ENCODE measurements around the gene TMEM131.

The TMEM131 gene

DNA sequence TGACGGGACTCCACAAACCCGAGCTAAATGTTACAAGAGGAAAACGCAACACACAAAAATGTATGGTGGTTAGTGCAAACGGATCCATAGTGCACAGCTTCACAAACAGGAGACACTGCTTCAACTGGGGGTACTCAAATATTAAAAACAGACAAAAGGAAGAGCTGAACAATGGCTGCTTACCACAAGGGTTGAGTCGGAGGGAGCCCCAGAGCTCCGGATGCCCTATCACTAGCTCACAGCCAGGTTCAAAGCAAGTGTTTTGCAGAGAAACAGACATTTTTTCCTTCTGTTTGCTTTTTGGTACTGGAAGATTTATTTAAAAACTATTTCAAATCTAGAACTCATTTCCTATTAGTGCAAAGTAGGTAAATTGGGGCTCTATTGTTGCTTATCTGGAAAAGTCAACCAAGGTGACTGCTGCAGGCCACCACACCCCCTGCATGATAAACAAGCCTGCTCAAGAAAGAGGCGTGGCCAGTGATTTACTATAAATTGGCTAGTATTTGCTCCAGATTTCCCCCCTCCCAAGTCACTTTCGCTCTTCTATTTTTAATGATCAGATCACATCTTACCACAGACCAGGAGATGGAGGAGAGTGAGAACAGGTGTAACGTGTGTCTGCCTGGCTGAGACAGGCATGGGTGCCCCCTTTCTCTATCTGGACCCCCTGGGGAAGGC lies 235.9 kb downstream of the TMEM131 start:
- H3K4me3 ChIP-seq (ENCODE audit: low read depth, low read length): no peak overlapping the region
- TF ChIP-seq, protein P1, sequence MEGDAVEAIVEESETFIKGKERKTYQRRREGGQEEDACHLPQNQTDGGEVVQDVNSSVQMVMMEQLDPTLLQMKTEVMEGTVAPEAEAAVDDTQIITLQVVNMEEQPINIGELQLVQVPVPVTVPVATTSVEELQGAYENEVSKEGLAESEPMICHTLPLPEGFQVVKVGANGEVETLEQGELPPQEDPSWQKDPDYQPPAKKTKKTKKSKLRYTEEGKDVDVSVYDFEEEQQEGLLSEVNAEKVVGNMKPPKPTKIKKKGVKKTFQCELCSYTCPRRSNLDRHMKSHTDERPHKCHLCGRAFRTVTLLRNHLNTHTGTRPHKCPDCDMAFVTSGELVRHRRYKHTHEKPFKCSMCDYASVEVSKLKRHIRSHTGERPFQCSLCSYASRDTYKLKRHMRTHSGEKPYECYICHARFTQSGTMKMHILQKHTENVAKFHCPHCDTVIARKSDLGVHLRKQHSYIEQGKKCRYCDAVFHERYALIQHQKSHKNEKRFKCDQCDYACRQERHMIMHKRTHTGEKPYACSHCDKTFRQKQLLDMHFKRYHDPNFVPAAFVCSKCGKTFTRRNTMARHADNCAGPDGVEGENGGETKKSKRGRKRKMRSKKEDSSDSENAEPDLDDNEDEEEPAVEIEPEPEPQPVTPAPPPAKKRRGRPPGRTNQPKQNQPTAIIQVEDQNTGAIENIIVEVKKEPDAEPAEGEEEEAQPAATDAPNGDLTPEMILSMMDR (IDR thresholded peaks at IDR 0.05; ENCODE audit: borderline replicate concordance, insufficient read depth, low read depth, low read length): no peak

DNA sequence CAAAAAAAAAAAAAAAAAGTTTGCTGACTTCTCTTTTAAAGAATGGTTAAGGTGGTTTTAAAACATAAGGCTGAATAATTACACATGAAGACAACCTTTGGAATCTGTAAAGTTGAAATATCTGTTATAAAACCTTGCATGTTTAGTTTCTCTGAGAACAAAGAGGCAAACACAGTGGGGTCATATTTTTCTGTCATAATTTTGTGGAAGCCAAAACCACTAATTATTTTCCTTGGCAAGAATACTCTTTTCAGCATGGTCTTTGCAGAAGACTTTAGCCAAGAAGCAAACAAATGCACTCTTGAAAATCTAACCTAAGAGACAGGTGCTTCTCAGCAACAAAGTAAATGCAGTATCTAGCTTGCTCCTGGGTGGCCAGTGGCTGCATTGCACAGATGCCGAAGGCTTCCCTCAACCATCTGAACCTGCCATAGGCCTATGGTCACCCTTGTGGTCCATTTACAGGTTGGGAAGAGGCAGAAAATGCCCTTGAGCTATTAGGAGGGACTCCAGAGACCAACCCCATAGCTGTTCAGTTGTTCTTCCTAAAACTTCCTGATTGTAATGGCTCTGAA lies 237.5 kb downstream of the TMEM131 start:
- TF ChIP-seq, protein P1 (IDR thresholded peaks at IDR 0.05; ENCODE audit: borderline replicate concordance, insufficient read depth, low read depth, low read length): no peak
- H3K4me3 ChIP-seq (ENCODE audit: low read depth, low read length): no peak overlapping the region

DNA sequence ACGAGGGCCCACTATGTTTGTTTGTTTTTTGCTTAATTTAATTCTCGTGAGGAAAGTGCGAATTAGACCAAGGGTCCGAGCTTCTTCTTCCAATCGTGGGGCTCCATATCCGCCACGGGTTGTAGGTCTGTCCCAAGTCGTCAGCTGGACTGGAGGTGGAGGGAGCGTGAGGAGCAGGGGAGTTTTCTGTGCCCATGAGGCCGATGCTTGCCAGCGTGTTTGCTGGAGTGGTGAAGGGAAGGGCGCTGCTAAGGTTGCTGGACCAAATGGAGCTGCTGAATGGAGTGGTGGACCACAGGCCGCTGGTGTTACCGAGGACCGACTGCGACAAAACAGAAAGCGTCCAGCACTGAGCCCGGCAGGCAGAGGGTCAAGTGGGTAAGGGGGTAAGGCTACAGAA lies 238.7 kb downstream of the TMEM131 start:
- TF ChIP-seq, protein P1 (IDR thresholded peaks at IDR 0.05; ENCODE audit: borderline replicate concordance, insufficient read depth, low read depth, low read length): no peak
- H3K4me3 ChIP-seq (ENCODE audit: low read depth, low read length): no peak overlapping the region

DNA sequence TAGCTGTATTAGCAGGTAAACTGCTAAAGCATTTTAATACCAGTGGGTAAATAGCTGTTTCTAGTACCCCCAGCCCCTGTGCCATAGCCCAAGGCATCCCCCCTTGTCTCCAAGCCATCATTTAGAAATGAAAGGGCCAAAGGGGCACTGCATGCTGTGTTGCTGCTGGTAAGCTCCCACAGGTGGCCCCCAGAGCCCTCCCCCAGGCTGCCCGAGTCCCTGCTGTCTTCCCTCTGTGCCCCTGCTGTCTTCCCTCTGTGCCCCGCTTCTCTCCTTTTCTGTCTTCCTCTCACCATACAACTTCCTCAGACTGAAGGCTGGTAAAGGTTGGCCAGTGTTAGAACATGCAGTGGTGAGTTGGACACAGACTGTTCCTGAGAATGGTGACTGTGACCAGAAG lies 240.3 kb downstream of the TMEM131 start:
- H3K4me3 ChIP-seq (ENCODE audit: low read depth, low read length): no peak overlapping the region
- TF ChIP-seq, protein P1 (IDR thresholded peaks at IDR 0.05; ENCODE audit: borderline replicate concordance, insufficient read depth, low read depth, low read length): no peak

DNA sequence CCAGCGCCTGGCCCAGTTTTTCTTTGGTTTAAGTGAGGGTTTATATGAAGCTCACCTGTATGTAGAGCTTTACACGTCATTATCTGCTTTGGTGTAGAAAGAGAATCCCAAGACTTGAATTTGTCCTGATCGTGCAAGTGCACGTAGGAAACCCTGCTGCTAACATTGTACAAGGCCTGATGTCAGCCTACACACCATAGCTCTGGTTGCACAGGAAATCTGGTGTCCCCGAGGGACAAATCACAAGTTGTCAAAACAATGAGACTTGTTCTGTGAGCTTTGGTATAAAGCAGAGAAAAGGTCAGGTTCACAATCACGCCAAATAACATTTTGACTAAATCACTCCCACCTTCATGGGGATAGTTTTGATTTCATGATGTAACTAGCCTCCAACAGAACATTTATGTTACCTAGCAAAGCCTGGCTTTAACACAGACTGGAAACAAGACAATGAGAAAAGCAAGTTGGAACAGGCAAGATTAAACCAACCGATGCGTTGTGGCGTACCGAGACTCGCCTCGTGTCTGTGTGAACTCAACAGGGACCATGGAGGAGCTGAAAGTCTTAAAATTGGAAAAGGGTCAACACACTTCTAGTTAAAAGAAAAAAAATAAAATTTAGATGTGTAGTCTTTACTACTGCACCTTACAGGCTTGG lies 240.9 kb downstream of the TMEM131 start:
- TF ChIP-seq, protein P1 (IDR thresholded peaks at IDR 0.05; ENCODE audit: borderline replicate concordance, insufficient read depth, low read depth, low read length): no peak
- H3K4me3 ChIP-seq (ENCODE audit: low read depth, low read length): no peak overlapping the region

DNA sequence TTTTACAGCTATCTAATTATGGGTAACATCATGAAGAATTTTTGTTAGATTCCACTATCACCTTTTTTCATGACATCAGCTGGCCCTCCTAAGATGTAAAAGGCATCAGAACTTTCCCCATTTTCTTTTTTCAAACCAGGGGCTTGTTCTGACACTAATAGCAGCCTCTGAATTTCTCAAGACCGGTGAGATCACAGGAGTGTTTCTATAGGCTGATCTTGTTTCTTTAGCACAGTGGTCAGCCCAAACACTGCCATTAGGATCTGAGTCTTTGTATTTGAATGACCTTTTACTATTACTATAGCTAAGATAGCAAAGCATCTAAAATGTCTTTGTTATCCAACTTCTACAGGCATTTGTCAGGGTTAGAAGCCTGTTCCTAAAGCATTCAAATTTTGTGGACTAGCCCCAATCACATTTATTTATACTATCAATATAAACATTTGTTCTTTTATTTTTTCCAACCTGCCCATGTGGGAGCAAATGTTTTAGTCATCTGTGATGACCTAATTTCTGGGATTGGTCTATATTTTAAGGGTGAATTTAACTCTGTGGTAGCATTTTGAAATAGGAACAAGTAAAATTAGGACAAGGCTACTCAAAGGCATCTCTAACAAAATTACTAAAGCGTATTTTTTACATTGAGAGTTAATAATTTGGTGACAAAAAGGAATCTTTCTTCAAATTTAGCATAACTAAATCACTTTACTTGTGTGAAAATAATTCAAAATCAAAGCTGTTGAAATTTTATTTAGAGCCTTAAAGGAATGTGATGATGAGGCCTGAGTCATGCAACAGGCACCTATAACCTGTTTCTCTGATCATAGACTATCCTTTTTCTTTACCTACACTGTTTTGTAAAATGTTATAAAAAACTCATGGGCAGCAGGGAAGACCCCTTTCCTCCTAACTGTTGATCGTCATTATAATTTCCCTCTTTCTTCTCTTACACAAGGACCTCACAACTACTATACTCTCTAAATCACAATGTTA lies 243.1 kb downstream of the TMEM131 start:
- TF ChIP-seq, protein P1 (IDR thresholded peaks at IDR 0.05; ENCODE audit: borderline replicate concordance, insufficient read depth, low read depth, low read length): no peak
- no peak overlapping the region for H3K4me3 ChIP-seq (ENCODE audit: low read depth, low read length)
